Measurements from ENCODE around the gene CWC22.
A peak's percentile ranks its signal among the peaks of the same experiment; 100 is the strongest.

CWC22 gene

DNA sequence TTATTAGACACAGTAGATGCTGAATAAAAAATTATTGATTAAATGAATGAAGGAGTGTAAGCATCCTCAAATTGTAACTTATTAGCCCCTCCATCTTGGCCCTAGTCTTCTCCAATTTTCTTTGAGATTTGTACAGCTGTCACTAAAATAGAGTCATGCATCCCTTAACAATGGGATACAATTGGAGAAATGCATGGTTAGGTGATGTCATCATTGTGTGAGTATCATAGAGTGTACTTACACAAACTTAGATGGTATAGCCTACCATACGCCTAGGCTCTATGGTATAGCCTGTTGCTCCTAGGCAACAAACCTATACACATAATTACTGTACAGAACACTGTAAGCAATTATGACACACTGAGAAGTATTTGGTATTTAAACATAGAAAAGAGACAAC, 107.4 kb downstream of the CWC22 start:
- Histone ChIP-seq H2AFZ (ENCODE audit: low read length) (peak overlapping the region; percentile 54), H3K9me3 (replicated peaks; ENCODE audit: insufficient read depth, low read length) (no peaks in the 10 kb centered on the region), H3F3A (ENCODE audit: insufficient read depth, low read length) (no peaks in the 10 kb centered on the region), H3K79me2 (ENCODE audit: low read length) (no peaks in the 10 kb centered on the region), H3K4me2 (ENCODE audit: low read depth, low read length) (no peak overlapping the region), H3K4me1 (ENCODE audit: low read length) (peaks cover 7% of the 10 kb centered on the region), H3K4me3 (ENCODE audit: low read length) (no peak overlapping the region), H4K20me1 (ENCODE audit: insufficient read depth, low read length) (no peaks in the 10 kb centered on the region), H3K27ac (ENCODE audit: low read length) (no peak overlapping the region), H3K36me3 (replicated peaks; ENCODE audit: insufficient read depth, low read length) (no peaks in the 10 kb centered on the region), H3K9me2 (replicated peaks; ENCODE audit: insufficient read depth, low read length) (no peaks in the 10 kb centered on the region), H3K9ac (ENCODE audit: low read length) (no peak overlapping the region), H3K27me3 (replicated peaks; ENCODE audit: insufficient read depth, low read length) (no peaks in the 10 kb centered on the region)
- TF ChIP-seq EZH2 (optimal IDR thresholded peaks at IDR 0.05; ENCODE audit: low read depth, low read length) (no peak), EZH2phosphoT487 (IDR thresholded peaks at IDR 0.05; ENCODE audit: low read length) (no peak)
- TF ChIP-seq, protein P1, sequence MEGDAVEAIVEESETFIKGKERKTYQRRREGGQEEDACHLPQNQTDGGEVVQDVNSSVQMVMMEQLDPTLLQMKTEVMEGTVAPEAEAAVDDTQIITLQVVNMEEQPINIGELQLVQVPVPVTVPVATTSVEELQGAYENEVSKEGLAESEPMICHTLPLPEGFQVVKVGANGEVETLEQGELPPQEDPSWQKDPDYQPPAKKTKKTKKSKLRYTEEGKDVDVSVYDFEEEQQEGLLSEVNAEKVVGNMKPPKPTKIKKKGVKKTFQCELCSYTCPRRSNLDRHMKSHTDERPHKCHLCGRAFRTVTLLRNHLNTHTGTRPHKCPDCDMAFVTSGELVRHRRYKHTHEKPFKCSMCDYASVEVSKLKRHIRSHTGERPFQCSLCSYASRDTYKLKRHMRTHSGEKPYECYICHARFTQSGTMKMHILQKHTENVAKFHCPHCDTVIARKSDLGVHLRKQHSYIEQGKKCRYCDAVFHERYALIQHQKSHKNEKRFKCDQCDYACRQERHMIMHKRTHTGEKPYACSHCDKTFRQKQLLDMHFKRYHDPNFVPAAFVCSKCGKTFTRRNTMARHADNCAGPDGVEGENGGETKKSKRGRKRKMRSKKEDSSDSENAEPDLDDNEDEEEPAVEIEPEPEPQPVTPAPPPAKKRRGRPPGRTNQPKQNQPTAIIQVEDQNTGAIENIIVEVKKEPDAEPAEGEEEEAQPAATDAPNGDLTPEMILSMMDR (IDR thresholded peaks at IDR 0.05; ENCODE audit: low read length), result no peak
- DNase-seq, result no peak

DNA sequence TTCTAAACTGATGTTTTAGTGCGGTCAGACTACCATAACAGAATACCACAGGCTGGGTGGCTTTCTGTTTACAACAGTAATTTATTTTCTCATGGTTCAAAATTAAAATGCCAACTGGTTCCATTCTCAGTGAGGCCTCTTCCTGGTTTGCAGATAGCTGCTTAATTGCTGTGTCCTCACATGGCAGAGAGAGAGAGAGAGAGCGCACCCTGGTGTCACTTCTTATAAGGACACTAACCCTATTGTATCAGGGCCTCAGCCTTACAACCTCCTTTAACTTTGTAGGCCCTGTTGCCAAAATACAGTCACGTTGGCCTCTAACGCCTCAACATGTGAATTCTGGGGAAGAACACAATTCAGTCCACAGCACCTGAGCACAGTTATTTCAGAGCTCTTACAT, 108.2 kb downstream of the CWC22 start:
- Histone ChIP-seq H3K9me3 (replicated peaks; ENCODE audit: insufficient read depth, low read length) (no peaks in the 10 kb centered on the region), H3K4me3 (ENCODE audit: low read length) (no peak overlapping the region), H2AFZ (ENCODE audit: low read length) (peak overlapping the region; percentile 88), H3K9ac (ENCODE audit: low read length) (no peak overlapping the region), H3K27me3 (replicated peaks; ENCODE audit: insufficient read depth, low read length) (no peaks in the 10 kb centered on the region), H3K27ac (ENCODE audit: low read length) (no peak overlapping the region), H3F3A (ENCODE audit: insufficient read depth, low read length) (no peaks in the 10 kb centered on the region), H4K20me1 (ENCODE audit: insufficient read depth, low read length) (no peaks in the 10 kb centered on the region), H3K4me2 (ENCODE audit: low read depth, low read length) (no peak overlapping the region), H3K79me2 (ENCODE audit: low read length) (no peaks in the 10 kb centered on the region), H3K36me3 (replicated peaks; ENCODE audit: insufficient read depth, low read length) (no peaks in the 10 kb centered on the region), H3K9me2 (replicated peaks; ENCODE audit: insufficient read depth, low read length) (no peaks in the 10 kb centered on the region), H3K4me1 (ENCODE audit: low read length) (peaks cover 7% of the 10 kb centered on the region)
- TF ChIP-seq, protein P1 (IDR thresholded peaks at IDR 0.05; ENCODE audit: low read length), result peak; percentile 73
- TF ChIP-seq EZH2phosphoT487 (IDR thresholded peaks at IDR 0.05; ENCODE audit: low read length), result no peak
- peak; percentile 78 for DNase-seq

Measured in MM.1S (cell line).